GM19463 (cell line): ENCODE measurements around the gene TMEM156.
"Not testable (repeated sequence)": the region's sequence is repeated elsewhere in the genome, so short reads cannot be mapped to it uniquely, and the experiment has no call there.

ENCODE experiments used
- ATAC-seq: cut with Tn5 transposase; IDR thresholded peaks from one replicate; pipeline ENCODE4 v1.9.1; 2021; ENCODE audit warnings: mild to moderate bottlenecking, moderate library complexity; ENCODE audit not compliant: unreplicated experiment

Gene TMEM156

DNA sequence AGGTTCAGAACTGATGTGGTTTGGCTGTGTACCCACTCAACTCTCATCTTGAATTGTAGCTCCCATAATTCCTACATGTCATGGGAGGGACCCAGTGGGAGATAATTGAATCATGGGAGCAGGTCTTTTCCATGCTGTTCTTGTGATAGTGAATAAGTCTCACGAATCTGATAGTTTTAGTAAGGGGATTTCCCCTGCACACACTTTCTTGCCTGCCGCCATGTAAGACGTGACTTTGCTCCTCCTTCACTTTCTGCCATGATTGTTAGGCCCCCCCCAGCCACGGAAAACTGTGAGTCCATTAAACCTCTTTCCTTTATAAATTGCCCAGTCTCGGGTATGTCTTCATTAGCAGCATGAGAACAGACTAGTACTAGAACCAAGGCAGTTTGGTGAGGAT lies 73.0 kb downstream of the TMEM156 start:
- ATAC-seq = not testable (repeated sequence)

- no peak for ATAC-seq
Observed at GRCh38 chr4:38958453-38959190, 73.6 kb downstream of the TMEM156 start.

- no peak for ATAC-seq
Observed at GRCh38 chr4:38957893-38958292, 74.3 kb downstream of the TMEM156 start.

DNA sequence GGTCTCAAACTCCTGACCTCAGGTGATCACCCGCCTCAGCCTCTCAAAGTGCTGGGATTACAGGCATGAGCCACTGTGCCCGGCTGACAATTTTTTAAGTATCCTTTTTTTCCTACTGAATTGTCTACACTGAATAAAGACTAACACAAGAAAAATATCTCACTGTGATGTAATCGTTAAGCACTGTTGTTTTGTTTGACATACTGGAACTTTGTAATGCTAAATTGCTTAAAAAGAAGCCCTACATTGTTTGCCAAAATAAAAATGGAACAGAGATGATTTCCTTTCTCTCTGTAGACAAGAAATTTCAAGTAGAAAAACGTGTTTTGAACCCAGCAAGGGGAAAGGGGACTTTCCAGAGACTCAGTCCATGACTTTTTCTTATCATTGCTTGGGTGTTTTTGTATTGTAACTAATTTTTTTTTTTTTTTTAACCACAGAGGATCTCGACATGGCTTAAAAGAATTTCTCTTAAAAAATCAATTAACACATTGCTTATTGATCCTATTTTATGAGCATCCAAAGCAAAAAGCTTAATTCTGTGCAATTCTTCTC lies 74.9 kb downstream of the TMEM156 start:
- no peak for ATAC-seq

DNA sequence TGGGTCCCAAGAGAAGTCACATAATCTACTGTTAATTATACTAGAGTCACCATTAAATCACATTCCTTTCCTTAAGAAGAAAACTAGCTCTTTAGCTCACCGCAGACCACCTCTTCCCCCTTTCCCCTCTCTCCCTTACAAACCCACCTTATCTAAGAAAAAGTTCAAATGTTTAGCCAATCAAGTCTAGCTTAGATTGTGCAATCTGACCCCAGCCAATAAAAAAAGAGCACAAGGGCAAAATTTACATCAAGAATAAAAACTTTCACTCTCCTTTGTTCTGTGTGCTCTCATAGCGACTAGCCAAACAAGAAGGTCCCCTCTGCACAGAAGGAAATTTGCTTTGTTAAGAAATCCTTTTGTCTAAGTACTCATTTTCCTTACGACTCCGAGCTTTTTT lies 76.3 kb downstream of the TMEM156 start:
- no peak for ATAC-seq

- no peak for ATAC-seq
Observed at GRCh38 chr4:38954727-38955126, 77.5 kb downstream of the TMEM156 start.

DNA sequence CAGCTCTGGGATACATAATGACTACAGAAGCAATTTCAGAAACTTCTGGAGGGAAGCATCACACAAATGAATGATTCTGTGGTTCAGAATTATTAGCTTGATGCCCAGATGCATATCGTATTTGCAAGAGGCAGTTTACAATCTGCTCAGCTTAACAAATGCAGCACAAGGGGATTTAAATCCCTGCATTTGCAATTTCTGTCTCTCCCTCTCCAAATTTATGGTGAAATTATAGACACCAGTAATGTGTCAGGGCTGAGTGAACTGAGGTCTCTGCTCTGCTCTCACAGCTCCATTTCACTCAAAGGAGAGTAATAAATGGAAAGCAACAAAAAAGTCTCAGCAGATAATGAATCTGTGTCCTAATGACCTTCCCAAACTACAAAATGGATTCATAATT lies 80.2 kb downstream of the TMEM156 start:
- no peak for ATAC-seq

DNA sequence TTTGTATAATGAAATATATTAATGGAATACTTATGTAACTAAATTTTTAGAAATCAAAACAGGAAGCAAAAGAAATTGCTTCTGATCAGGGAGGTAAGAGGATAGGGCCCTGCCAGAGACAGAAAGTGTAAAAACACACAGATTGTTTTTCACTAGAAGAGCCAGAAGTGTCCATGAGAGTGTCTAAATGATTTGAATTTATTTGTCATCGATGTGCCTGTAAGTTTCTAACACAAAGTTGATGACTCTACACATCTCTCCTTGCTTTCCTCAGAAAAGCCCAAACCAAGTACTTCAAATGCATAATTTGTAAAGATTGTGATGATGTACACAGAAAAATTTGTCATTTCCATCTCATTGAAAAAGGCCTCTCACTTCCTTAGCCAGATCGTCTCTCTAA lies 80.6 kb downstream of the TMEM156 start:
- no peak for ATAC-seq

GRCh38 chr4:38950734-38951133 lies 81.5 kb downstream of the TMEM156 start:
- no peak for ATAC-seq

- no peak for ATAC-seq
Observed at GRCh38 chr4:38950159-38950558, 82.0 kb downstream of the TMEM156 start.

DNA sequence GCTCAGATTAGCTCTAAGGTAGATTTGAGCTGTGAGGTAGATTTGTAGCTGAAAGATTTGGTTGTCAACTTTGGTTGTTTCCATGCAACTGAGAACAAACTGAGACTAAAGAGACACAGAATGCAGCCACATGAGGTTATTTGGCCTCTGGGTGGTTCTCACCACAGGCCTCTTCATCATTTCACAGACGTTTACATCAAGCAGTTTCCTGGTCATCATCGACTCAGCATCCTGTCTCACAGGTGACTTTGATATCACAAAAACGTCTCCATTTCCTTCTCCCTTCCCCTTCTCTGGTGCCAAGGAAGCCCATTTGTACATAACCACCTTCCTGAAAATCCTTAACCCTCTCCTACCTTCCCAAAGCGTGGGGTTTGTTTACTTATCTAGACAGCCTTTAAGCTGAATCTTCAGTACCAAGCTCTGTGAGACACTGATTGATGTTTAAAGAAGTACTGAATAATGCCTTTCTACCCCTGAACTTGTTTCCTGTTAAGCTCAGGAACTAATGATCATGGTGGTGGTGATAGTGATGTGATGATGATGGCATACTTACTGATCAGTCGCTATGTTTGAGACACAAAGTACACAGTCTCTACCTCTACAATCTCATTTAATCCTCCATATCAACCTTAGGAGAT lies 82.7 kb downstream of the TMEM156 start:
- no peak for ATAC-seq

- ATAC-seq = no peak
Observed at GRCh38 chr4:38948551-38948950, 83.7 kb downstream of the TMEM156 start.

- ATAC-seq = no peak
Observed at GRCh38 chr4:38946919-38947318, 85.3 kb downstream of the TMEM156 start.

DNA sequence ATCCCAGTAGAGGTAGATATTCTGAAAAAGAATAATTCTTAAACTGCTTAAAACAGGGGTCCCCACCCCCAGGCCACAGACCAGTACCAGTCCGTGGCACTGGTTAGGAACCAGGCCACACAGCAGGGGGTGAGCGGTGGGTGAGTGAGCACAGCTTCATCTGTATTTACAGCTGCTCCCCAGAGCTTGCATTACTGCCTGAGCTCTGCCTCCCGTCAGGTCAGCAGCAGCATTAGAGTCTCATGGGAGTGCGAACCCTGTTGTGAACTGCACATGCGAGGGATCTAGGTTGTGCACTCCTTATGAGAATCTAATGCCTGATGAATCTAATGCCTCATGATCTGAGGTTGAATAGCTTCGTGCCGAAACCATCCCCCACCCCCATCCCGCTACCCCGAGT lies 87.8 kb downstream of the TMEM156 start:
- ATAC-seq = no peak

GRCh38 chr4:38943343-38943742 lies 88.9 kb downstream of the TMEM156 start:
- ATAC-seq = no peak

GRCh38 chr4:38941906-38942305 lies 90.3 kb downstream of the TMEM156 start:
- not testable (repeated sequence) for ATAC-seq

DNA sequence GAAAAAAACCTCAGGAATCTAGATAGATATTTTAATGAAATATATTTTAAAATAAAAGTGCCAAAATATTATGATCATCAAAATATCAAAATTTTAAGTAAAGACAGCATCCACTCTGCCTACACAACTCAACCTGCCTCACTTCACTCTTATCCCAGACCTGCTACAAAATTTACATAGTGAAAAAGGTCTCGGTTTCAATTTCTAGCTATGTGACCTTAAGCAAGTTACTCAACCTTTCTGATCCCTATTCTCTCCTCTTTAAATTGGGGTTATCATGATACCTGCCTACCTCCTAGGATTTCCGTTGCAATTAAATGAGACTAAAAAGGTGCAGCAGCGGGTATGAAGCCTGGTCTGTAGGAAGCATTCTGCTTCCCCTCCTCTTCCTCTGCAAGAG lies 91.7 kb downstream of the TMEM156 start:
- no peak for ATAC-seq

GRCh38 chr4:38939165-38939564 lies 93.0 kb downstream of the TMEM156 start:
- ATAC-seq = peak; percentile 93

DNA sequence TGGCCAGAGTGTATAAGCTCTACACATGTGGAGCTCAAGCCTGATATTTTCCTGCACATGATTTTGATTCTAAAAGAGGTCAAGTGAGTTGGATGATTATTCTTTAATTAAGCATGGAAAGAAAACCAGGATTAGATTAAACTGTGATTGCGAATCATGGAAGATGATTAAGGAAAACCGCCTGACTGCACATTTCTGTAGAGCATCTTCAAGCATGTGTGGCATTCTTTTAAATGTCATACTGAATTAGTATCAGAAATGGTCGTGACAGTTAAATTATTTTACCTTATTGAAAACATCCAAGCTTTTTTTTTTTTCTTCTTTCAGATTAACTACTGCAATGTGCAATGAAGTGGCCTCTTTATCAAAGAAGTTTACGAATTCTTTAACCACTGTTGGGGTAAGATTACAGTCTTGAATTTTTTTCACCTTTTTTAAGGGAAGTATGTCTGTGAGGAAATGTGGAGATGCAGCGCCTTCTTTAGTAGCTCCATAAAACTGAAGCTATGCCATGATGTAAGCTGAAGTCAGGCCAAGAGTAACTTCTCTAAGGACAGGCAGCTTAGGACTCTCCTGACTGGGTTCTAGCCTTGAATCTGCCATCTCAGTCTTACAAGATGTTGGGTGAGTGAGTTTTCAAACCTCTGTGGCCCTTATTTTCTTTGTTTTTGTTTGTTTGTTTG lies 96.7 kb downstream of the TMEM156 start:
- ATAC-seq = no peak

- ATAC-seq = no peak
Observed at GRCh38 chr4:38931125-38931524, 101.1 kb downstream of the TMEM156 start.

- no peak for ATAC-seq
Observed at GRCh38 chr4:38930707-38931106, 101.5 kb downstream of the TMEM156 start.

DNA sequence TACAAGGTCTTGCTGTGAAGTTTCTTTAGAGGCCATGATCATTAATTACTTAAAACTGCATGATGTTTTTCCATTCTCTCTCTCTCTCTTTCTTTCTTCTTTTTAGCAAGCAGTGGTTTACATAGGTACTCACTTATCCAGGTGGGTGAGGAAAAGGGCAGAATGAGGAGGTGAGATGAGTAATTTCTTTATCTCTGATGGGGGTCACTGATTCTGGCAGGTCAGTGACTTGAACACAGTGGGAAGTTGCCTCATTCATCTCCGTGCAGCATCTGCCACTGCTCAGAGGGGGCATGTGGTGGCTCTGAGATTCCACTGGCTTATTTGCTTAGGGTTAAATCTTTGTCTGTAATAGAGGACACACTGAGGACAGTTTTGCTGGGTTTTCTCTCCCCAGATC lies 102.0 kb downstream of the TMEM156 start:
- peak; percentile 91 for ATAC-seq
